GM10266 (cell line): ENCODE results near the gene TANGO2.

Experiments used
- DNase-seq: peaks from one replicate; pipeline ENCODE4 v3.0.0; 2012; ENCODE audit errors: extremely low spot score
- CTCF ChIP-seq: IDR thresholded peaks from 2 replicates; pipeline ENCODE4 v1.5.1; 2012; ENCODE audit warnings: mild to moderate bottlenecking, low read depth; ENCODE audit not compliant: control insufficient read depth, insufficient read depth; ENCODE audit errors: missing control alignments

The TANGO2 gene

GRCh38 chr22:20004464-20004863, 16.4 kb upstream of the TANGO2 start:
- no peak for TF ChIP-seq CTCF

GRCh38 chr22:20008221-20008995, 12.5 kb upstream of the TANGO2 start:
- TF ChIP-seq CTCF, result no peak
- DNase-seq, result no peak

More at GRCh38 chr22:20004464-20004863, 16.4 kb upstream of the TANGO2 start:
- no peak for DNase-seq

DNA sequence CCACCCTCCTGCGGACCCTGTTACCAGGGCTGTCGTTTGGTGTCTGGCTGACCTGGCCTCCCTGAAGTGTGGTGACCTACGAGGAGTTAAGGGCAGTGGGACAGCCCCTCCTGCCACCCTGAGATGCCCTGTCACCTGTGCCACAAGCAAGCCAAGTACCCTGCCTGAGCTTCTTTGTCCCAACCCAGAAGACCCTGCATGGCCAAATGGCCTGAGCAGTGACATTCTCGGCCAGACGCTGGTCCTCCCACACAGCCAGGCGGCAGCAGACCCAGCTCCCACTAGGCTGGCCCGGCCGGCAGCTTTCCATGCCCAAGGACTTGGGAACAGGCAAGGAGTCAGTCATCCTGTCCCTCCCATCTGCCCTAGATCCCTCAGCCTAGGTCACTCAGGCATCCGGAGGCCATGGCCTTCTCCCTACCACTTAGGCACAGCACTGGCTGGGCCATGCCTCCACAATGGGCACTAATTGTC, 11.9 kb upstream of the TANGO2 start:
- TF ChIP-seq CTCF, result no peak
- no peak for DNase-seq

DNA sequence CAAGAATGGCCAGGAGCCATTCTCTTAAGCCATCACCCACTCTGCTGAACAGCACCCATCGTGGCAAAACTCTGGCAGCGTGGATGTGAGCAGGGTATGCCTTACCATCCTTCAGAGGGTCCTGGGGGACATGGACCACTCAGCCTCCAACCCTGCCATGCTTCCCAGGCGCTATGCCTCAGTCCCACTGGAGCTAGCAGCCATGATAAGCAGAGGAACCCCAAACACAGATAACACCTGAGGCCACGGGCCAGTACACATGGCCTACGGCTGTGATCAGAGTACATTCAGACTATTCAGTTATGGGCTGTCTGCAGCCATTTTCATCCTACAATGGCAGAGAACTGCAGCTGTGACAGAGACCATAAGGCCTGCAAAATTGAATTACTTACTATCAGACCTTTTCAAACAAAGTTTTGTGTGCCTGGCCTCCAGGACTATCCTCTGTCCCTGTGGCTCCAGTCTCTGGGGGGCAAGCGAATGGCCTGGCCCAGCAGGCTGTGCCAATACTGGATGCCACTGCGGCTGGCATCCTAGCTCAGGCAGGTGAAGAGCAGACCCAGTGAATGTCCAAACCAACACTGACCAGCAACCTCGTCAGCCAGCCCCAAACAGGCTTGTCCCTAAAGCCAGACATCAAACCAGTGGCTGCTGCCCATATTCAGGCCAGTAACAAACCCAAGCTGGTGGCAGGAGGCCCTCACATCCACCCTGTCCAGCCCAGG, 11.2 kb upstream of the TANGO2 start:
- no peak for TF ChIP-seq CTCF
- DNase-seq, result no peak

- DNase-seq, result no peak
- no peak for TF ChIP-seq CTCF
Observed at GRCh38 chr22:20010307-20011122, 10.4 kb upstream of the TANGO2 start.

GRCh38 chr22:20011123-20011992, 9.6 kb upstream of the TANGO2 start:
- TF ChIP-seq CTCF, result no peak
- DNase-seq, result no peak
